H1 (cell line): ENCODE data around the gene DDAH2. TPM values are rescaled to one million over a fixed set of nuclear protein-coding genes. Genes with fewer than 3 reads are reported as not detected.

Experiments
- FOSL1 ChIP-seq: IDR thresholded peaks from 2 replicates; pipeline ENCODE4 v1.6.1; 2011; ENCODE audit warnings: mild to moderate bottlenecking, low read depth, low read length, moderate library complexity; ENCODE audit not compliant: insufficient read depth
- MAFK ChIP-seq: IDR thresholded peaks from 2 replicates; pipeline ENCODE4 v1.6.1; 2012; ENCODE audit warnings: low read depth, mild to moderate bottlenecking, improper control_type of control experiment, low read length
- polyA plus RNA-seq, 7 experiments: library from polyadenylated mRNA; depleted of rRNA in 3 of 7; stranded (reverse) in 5 of 7; unstranded in 2 of 7; fragments of >200 nt in 5 of 7; fragments of 200-250 nt in 2 of 7; gene quantifications; 1 replicate in 5 of 7; 2 replicates in 1 of 7; 4 replicates in 1 of 7; pipeline versions ENCODE4 v1.2.1 to v1.2.3, GENCODE V29; 2011 to 2013; ENCODE audit warnings: missing spikeins in 2 of 7, mixed read lengths in 2 of 7
- total RNA-seq: library from RNA; stranded (reverse); fragmentation: NEBNext Ultra II Directional; extraction: Animal tissue kit (Norgen Biotek cat#: 25700); gene quantifications from 2 replicates; pipeline ENCODE4 v1.2.1, GENCODE V29; 2021

Gene DDAH2
- total and polyA plus RNA-seq, 2 of the 8 experiments (the other 6 are each of a cell fraction or from before 2014, with no cell fraction given): 53.3 to 73.5 TPM

- TF ChIP-seq FOSL1 (no peak), MAFK (no peak)
Measured at GRCh38 chr6:31683591-31683990, 45.5 kb downstream of the DDAH2 start (continued).
